HG02571 (cell line): Measurements from ENCODE around the gene IRAK3.
"Not testable (repeated sequence)": the region's sequence is repeated elsewhere in the genome, so short reads cannot be mapped to it uniquely, and the experiment has no call there.

Experiments
- ATAC-seq: cut with Tn5 transposase; IDR thresholded peaks from one replicate; pipeline ENCODE4 v1.9.1; 2021; ENCODE audit warnings: mild to moderate bottlenecking, moderate library complexity; ENCODE audit not compliant: unreplicated experiment

The IRAK3 gene

DNA sequence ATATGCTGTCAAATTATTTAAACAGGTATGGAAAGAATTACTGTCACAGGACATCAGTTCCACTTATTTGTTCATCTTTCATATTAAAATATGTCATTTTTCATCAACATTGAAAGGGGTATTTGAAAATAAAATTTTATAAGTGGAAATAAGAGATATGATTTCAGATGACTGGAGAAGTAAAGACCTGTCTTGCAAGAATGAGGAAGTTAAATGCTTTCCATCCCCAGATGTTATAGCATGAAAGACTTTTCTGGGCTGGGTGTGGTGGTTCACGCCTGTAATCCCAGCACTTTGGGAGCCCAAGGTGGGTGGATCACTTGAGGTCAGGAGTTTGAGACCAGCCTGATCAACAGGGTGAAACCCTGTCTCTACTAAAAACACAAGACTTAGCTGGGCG is 22.6 kb downstream of the IRAK3 start:
- ATAC-seq: not testable (repeated sequence)

DNA sequence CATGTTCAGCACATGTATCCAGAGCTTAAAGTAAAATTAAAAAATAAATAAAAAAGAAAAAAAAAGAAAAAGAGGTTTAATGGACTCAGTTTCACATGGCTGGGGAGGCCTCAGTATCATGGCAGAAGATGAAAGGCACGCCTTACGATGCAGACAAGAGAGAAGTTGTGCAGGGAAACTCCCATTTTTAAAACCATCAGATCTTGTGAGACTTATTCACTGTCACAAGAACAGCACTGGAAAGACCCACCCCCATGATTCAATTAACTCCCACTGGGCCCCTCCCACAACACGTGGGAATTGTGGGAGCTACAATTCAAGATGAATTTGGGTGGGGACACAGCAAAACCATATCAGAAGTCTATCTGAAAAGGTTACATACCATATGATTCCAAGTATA is 24.0 kb downstream of the IRAK3 start:
- not testable (repeated sequence) for ATAC-seq

- ATAC-seq: no peak
These were observed 28.4 kb downstream of the IRAK3 start for GRCh38 chr12:66217342-66217917.

GRCh38 chr12:66228462-66228861 is 39.4 kb downstream of the IRAK3 start:
- ATAC-seq: no peak

DNA sequence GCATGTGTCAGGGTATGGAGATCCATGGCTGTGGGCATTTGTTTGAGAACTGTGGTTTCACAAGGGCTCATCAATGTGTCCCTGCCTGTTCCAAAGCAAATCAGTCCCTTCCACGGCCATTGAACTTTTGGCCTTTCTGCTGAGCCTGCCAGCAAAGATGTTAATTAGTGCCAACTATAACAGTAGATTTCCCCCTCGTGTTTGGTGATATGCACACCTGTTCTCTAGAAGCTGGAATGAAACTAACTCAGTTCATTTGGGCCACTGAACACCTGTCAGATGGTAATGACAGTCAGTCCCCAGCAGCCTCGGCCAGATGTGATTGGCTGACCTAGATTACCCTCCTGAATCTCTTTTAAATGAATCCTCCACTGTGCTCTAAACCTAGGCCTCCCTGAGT is 43.2 kb downstream of the IRAK3 start:
- ATAC-seq: no peak

DNA sequence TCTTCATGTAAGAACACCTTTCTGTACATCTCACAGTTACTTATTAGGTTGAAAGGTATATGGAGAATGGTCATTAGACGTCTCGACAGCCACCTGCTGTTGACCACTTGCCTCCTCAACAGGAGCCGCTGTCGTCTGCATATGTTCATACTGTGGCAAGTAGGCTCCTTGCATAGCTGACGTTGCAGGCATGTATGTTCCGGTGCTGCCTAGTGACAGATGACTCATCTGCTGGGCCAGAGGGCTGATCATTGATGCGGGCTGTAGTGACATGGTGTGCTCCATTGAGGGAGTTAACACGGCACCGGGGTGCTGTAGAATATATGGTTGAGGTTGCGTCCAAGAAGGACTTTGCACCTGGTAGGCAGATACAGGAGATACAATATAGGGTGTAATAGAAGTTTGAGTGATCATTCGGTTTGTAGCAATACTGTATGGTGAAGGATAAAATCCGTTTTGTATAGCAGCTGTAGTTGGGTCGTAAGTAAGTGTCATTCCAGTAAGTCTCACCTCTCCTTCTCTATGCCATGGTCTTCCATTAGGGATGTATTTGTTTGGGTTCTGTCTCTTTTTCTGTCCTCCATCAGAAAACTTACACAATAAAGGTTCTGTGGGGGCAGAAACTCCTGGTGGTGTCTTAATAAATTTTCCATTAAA is 45.2 kb downstream of the IRAK3 start:
- peak; percentile 92 for ATAC-seq

- ATAC-seq: peak; percentile 42
These were observed 46.0 kb downstream of the IRAK3 start for GRCh38 chr12:66234773-66235625.

DNA sequence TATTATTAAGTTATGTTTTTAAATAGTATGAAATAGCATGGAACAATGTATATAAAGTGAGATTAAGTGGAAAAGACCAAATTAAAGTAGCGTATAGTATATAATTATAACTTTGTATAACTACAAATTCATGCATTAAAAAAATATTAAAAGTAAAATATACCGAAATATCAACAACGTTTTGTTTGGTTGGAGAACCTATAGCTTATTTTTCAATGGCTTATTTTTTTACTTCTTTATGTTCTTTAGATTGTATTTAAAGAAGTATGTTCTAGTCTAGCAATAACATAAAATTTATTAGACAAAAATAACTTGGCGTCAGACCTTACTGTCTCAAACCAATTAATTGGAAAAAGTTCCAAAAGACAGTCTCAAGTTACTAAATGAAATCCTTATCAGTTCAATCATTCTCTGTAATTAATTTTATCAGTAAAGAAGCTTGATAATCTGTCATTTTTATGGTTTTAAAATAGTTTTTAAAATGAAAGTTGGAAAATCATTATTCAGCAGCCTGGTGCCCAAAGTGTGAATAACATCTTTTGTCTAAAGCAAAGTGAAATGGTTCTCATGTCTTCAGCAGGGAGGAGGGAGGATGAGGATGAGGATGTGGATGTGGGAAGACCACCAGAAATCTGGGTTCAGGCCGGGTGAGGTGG is 46.7 kb downstream of the IRAK3 start:
- ATAC-seq: no peak

- not testable (repeated sequence) for ATAC-seq
These were observed 47.3 kb downstream of the IRAK3 start for GRCh38 chr12:66236282-66236675.

DNA sequence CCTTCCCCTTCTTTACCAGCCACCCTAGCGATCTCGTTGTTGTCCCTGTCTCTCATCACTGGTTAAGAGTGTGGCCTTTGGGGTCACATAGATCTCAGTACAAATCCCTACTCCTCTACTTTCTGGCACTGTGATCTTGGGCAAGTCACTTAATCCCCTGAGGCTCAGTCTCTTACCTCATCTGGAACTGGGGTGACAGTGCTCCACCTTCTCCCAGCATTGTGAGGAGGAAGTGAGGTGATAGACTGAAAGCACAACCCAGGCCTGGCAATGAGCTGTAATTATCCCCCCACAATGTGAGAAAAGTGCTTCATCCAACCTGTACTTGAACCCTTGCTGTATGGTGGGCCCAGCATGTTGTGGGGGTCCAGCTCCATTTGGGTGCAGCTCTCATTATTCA is 48.0 kb downstream of the IRAK3 start:
- no peak for ATAC-seq

DNA sequence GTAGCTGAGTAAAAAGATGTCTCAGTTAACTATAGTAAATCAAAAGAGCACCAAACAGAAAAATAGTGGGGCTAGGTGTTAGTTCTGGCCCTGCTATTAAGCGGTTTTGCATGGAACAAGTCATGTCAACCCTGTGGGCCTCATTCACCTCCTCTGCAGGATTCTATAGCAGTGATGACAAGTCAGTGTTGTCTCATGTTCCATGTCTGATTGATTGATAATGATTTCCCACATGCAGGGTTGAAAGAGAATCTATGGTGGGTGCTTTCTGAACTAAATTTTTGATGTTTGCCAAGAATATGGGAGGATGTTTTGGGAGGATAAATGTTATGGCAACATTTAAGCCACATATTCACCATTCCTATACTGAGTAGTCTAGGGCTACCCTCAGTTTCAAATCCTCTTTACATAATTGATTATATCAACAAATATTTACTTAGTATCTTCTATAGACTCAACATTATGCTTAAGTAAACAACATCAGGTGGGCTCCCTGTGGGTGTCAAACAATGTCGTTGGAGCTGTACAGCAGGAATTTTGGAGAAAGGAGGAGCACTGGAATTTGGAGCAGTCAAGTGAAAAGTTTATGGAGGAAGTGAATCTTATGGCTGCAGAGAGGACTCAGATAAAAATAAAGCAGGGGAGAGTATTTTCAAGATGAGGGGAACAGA is 48.6 kb downstream of the IRAK3 start:
- no peak for ATAC-seq

DNA sequence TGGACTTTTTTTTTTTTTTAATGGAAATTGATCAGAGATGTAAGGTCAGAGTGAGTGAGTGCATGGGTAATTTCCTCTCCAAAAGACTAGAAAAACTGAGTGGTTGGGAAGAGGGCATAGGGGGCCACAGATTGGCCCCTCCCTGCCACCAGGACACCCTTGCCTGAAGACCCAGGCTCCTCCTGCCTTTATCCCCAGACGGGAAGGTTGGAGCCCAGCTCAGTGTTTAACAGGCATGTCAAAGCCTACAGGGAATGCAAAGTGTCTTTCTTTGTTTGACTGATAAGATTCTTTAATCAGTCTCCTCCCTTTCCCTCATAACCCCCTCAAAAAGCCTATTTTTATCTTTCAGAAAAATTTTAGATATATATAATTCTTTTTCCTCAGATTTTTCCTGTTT is 50.3 kb downstream of the IRAK3 start:
- no peak for ATAC-seq

DNA sequence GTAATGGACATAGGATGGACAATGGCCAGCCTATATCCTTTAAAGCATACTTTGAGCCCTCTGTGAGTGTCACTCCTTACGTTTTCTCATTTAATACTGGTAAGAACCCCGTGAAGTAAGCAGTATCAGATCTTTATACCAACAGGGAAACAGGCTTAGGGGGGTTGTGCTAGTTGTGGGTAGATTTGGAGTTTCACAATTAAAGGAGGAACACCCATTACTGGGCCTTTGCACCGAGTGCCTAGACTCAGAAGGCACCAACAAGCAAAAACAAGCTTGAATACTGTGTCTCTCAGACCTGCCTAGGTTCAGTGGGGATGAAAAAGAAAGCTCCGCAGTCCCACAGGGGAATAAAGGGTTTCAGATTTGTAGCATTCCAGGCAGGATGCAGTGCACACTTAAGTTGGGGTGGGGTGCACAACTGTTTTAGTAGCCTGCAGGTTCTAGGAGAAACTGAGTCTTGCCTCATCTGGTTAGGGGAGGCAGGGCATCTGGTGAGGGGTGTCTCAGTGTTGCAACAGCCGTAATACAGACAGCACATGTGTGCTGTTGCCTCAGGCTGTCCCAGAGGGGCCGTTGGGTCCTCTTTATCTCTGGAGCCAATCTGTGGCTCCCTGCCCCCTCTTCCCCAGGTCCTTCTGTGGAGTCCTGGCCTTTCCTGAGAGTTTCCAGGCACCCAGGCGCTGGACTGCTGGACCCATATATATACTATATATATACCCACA is 51.2 kb downstream of the IRAK3 start:
- no peak for ATAC-seq

- ATAC-seq: no peak
These were observed 52.3 kb downstream of the IRAK3 start for GRCh38 chr12:66241061-66242043.

GRCh38 chr12:66242311-66242710 is 53.3 kb downstream of the IRAK3 start:
- no peak for ATAC-seq

DNA sequence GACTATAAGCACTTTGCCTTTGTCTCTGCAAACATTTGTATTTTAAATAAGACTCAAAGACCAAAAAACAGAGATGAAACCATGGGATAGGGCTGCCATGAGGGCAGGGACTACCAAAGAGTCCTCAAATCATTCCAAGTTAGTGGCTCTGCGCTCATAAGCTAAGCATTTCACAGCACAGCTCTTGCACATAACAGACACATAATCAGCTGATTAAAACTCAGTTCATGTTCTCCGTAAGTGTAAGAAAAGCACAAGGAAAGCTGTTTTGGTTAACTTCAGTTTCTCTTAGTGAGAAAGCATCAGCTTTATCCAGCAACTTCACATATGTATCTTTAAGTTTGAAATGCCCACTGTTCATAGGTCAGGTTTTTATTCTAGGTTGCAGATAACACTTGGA is 54.9 kb downstream of the IRAK3 start:
- no peak for ATAC-seq

GRCh38 chr12:66244446-66244845 is 55.4 kb downstream of the IRAK3 start:
- no peak for ATAC-seq

DNA sequence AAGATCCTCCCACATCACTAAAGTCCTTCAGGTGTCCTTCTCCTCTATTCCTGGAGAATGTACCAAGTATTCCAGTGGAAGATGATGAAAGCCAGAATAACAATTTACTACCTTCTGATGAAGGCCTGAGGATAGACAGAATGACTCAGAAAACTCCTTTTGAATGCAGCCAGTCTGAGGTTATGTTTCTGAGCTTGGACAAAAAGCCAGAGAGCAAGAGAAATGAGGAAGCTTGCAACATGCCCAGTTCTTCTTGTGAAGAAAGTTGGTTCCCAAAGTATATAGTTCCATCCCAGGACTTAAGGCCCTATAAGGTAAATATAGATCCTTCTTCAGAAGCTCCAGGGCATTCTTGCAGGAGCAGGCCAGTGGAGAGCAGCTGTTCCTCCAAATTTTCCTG is 58.7 kb downstream of the IRAK3 start:
- no peak for ATAC-seq

DNA sequence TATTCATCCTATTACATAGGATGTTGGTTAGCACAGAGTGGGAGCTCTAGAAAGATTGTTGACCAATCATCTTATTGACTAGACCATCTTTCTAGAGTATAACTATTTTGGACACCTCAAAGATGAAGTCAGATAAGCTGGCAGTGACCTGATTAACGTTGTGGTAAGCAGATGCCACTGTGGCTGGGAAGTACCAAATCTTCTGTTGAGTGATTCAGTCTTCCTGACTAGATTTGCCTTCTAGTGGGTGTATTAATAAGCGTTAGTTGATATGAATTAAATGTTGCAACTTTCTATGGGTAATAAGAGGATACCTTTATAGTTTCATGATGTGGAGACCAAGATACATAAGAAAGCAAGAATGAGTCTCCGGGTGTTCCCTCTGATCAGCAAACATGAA is 62.0 kb downstream of the IRAK3 start:
- no peak for ATAC-seq
